GM23248 (cell line): Measurements from ENCODE around the gene SLC6A5.

Experiments
- EZH2 ChIP-seq: fragments of 200-600 bp; sonication (generic); IDR thresholded peaks from 2 replicates; pipeline ENCODE4 v1.6.1; 2018; ENCODE audit warnings: antibody characterized with exemption, mild to moderate bottlenecking; ENCODE audit not compliant: insufficient read depth, poor library complexity, severe bottlenecking
- EZH2phosphoT487 ChIP-seq: fragments of 200-600 bp; sonication (generic); IDR thresholded peaks from 2 replicates; pipeline ENCODE4 v1.6.1; 2018; ENCODE audit warnings: antibody characterized with exemption, moderate library complexity, mild to moderate bottlenecking, low read depth; ENCODE audit not compliant: insufficient read depth

- TF ChIP-seq EZH2 (no peak), EZH2phosphoT487 (no peak)
Observed at GRCh38 chr11:20596205-20597153, 2.9 kb upstream of the SLC6A5 start.
